NCI-H1930 (cell line): ENCODE data around the gene ST6GALNAC3.

Experiments used
- DNase-seq, 2 experiments: peaks; one replicate each; lab custom pipeline; 2025; lab: John Stamatoyannopoulos, UW

Gene ST6GALNAC3

DNA sequence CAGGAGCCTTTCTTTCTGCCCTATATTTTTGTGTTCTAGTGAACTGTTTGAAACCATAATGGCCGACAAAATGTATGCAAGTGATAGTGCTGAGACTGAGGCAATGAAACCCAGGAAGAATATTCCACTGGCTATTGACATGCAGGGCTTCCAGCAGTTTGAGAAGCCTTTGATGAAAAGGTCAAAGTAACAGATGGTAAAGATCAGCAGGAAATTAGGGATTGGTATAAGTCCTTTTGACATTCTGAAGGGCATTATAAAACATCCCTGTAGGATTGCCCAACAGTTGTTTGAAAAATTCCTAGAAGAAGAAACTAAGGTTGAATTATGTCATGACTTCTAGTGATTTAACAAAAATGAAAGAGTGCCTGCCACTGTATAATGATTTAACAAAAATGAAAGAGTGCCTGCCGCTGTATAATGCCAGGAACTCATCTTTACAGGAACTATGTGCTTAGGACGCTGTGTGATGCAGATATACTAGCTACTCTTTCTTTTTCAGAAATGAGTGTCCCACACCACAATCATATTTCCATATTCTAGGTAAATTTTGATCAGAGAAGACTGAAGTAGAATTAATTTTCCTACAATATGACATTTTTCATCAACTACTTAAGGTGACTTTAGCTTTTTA is 508.8 kb downstream of the ST6GALNAC3 start:
- no peak for DNase-seq

DNA sequence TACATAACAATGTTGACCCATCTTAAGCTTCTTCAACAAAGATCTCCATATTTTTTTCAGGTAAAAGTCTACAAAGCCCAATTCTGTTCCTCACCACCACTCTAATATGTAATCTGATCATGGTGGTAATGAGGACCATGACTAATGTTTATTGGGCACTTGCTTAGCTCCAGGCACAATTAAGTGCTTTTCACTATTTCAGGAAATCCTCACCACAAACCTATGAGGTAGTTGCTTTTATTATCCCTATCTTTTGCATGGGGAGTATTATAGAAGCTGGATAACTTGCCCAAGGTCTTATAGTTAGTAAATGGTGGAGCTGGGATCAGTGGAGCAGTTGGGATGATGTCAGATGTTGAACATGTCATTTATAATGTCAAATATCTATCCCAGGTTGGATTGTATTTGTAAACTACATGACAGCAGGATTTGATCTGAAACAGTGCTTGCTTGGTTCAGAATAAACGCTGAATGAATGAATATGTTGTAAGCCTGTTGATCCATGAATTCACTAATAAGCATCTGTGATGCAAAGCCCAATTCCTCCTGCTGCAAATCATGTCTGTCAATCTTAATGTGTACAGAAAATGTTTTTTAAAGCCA is 509.4 kb downstream of the ST6GALNAC3 start:
- DNase-seq = no peak

DNA sequence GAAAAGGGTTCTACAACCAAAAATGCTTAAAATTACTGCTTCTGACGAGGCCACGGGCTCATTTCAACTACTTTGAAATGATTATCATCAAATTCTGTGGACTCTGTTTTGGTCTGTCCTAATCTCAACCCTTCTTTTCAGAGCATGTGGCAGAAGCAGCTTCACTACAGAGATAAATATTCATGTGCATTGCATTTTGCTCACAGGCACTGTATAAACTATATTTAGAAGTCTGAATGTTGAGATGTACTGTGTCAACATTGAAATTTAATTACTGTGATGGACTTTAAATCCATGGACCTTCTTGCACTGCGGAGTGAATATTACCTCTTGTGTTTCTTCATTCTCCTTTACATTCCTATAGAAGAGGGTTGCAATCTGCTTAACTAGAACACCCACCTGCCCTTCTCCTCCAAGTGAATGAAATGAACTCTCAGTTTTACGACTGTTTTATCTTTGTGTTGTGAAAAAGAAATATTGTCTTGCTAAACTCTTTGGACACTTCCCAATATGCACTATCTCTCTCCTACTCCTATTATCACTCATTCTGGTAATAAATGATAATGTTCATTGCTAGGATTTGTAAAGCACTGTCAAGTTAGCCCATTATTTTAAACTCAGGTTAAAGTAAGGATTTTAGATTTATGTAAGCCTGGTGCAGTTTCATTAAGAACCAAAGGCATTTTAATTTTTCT is 511.6 kb downstream of the ST6GALNAC3 start:
- DNase-seq = no peak

DNA sequence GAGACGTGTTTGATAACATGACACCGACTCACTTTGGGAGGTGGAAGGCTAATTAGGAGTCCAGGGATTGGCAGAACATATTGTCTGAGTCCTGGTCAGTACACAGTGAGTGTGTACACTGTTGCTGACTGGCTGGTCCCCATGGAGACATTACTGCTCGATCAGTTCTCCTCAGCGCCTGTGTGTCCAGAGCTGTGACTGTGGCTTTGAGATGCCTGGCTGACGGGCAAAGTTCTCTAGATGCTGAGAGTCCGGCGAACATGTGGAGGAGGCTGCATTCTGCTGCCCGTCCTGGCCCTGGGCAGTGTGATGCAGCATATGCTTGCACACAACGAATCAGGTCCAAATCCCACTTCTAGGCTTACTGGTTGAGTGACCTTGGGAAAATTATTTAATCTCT is 512.7 kb downstream of the ST6GALNAC3 start:
- DNase-seq = peak in 1 of 2 experiments; percentile 53

DNA sequence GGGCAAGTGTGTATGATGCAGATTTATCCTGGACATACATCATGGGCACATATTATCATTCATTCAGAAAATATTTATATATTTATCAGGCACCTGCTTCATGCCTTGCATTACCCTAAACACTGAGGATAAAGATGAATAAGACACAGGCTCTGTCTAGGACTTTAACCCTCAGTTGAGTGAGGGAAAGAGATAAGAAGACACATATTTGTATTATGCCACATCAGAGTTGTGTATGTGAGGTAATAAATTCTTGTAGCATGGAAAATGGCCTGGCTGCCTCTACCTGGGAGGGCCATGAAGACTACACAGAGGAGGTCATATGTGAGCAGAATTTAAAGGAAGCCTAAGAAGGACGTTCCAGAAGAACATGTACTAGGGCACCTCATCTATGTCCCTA is 516.9 kb downstream of the ST6GALNAC3 start:
- DNase-seq = no peak

DNA sequence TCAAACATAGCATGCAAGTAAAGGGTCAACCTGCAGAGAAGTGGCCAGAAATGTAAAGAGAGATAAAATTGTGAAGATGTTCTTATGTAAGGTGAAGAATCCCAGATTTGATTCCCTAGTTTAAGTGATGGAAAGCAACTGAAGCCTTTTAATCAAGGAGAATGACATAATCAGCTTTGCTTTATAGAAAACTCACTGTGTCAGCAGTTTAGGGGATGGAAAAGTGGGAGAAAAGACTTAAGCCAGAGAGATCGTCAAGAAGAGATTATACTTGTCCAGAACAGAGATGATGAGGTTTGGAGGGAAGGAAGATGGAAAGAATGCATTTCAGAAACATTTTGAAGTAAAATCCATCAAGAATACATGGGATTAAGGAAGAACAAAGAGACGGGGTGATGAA is 517.4 kb downstream of the ST6GALNAC3 start:
- DNase-seq = no peak

DNA sequence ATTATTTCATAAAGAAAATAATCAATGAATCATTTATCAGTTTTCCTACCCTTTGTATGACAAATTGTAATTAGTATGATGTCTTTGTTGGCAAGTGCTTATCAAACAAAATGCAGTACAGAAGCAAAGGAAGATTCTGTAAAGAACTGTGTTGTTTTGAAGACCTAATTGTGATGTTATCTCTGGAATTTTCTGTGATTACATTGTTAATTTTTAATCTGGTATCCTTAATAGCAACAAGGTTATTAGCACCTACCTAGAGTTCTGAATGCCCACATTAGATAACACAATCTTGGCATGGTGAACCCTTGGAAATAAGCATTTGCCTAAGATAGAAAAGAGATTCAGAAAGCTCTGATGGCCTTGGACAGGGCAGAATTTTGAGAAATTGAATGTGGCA is 518.6 kb downstream of the ST6GALNAC3 start:
- no peak for DNase-seq

- DNase-seq = no peak
Measured at GRCh38 chr1:76593618-76594017, 519.1 kb downstream of the ST6GALNAC3 start.

- no peak for DNase-seq
Measured at GRCh38 chr1:76595024-76595423, 520.5 kb downstream of the ST6GALNAC3 start.

GRCh38 chr1:76601465-76601864 is 526.9 kb downstream of the ST6GALNAC3 start:
- DNase-seq = no peak

- no peak for DNase-seq
Measured at GRCh38 chr1:76607717-76608116, 533.2 kb downstream of the ST6GALNAC3 start.

- no peak for DNase-seq
Measured at GRCh38 chr1:76611770-76612445, 537.4 kb downstream of the ST6GALNAC3 start.

DNA sequence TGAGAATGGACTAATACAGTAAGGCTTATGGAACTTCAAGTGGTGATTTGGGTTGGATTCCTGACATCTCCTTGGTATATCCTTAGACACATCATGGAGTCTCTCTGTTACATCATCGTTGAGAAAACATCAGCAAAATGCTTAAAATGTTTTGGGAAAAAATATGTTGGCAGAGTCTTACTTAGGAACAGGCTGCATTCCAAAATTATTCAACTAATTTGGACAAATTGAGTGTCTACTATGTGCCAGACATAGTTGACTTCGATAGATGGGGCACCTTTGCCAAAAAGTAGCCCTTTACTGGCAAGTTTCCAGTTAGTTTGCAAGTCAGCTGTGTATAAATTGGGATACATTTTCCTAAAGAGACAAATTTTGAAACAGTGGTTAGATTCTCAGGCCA is 539.3 kb downstream of the ST6GALNAC3 start:
- DNase-seq = no peak

DNA sequence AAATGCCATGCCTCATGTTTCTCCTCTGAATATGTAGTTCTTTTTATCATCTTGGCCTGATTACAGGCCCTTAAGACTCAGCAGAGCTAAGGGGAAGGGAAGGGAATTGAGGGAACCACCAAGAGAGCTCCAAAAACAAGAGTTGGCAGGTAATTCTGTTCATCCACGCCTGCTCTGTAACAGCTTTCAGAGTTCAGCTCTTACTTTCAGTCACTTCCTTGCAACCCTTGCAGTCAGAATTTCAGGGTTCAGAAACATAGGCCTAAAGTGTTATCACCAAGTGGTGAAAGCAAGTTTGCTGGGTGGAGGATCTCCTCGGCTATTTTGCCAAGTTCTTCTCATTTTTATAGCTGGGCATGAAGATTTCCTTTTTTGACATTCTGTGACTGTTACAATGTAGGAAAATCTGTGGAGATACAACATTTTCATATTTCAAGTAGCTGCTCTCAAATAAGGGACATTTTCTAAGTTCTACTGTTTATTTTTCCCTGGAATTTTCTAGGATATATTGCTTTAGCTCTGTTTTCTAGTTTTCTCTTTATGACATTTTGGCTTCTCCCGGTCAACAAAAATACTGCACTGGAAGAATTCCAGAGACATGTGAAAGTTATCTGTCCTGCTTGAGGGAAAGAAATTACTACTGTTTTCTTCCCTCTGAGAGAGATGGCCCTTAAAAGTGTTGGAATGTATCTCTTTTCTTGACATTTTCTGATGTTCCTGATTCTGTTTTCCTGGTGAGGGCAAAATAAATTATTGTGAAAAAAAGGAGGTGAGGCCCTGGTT is 540.9 kb downstream of the ST6GALNAC3 start:
- DNase-seq = no peak

DNA sequence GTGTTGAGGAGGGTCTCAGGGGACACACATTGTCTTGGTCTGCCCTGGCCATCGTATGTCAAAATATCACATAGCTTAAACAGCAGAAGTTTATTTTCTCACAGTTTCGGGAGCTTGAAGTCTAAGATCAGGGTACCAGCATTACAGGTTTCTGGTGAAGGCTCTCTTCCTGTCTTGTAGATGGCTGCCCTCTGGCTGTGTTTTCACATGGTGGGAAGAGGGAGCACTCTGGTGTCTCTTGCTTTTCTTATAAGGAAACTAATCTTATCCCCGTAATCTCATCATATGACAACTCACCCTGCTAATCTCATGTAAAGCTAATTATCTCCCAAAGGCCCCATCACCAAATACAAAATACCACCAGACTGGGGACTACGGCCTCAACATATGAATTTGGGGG is 545.8 kb downstream of the ST6GALNAC3 start:
- no peak for DNase-seq

DNA sequence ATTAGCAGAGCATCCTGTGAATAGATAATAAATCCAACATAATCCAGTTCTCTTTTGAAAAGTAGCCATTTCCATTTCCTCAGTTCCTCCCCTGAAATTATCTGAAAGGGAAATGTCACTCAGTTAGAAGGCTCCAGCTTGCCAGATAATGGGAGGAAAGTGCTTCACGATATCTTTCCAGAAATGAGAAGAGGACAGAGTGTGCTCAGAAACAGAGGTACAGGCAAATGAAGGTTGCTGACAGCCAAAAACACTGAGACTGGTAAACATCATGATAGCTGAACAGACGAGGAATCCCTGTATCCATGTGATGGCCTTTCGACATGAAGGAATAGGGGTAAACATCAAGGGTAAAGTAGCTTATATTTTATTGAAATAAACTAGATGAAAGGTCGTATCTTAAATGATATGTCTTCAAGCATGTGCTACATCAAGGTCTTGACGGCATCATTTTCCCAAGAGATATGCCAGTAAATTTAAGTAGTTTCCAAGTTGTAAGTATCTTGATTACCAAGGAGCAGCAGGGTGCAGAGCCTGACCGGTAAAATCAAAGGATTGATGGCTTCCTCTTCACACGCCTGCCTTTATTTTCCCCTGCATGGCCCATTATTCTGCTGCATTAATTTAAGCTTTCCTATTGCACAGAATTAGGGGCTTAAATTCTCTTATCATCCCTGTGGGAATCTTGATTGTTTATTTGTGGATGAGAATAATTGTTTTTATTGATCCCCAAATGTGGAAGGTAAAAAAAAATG is 548.4 kb downstream of the ST6GALNAC3 start:
- no peak for DNase-seq

DNA sequence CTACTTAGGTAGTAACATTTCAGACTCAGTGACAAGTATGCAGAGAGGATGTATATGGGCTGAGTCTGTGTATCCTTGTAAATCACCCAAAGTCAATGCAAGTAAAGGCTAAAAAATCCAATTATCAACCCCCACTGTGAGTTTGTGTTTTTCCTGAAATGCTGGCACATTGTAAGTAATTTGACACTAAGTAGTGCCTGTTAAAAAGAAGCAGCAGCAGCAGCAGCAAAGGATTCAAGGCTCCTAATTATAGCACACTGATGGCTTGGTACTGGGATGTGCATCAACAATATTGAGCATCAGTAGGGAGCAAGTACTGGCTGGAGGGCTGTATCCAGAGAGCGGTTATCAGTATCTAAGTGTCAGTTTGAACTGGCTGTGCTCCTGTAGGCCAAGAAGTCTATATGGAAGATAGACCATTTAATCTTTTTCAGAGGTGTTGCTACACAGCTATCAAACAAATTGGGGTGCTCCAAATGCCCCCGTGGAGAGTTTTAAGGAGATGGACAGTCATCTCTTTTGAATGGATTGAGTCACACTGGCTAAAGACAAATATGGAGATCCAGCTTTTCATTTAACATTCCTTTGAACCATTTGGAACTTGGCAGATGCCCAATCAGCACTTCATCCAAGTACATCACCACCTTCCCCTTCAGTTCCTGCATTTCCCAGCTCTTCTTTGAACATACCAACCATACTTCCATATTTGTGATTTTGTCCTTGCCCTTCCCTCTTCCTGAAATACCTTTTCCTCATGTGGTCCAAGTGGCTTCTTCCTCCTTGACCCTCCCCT is 551.5 kb downstream of the ST6GALNAC3 start:
- DNase-seq = no peak

DNA sequence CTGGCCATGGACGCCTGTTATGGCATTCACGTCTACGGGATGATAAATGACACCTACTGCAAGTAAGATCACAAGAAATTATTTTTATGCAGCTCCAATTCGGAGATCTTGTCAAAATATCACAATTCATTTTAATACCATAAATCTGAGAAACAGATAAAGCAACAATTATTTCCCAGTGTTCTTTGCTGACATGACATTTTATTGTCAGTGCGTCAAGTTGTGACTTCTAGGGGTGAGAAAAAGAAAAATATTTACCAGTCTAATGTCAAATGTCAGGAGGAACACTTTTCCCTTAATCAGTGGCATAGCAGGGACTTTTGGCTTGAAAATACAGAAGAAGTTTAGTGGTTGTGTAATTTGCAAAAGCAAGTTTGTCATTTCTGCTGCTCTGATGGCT is 553.0 kb downstream of the ST6GALNAC3 start:
- DNase-seq = no peak

GRCh38 chr1:76627901-76628300 is 553.4 kb downstream of the ST6GALNAC3 start:
- no peak for DNase-seq

DNA sequence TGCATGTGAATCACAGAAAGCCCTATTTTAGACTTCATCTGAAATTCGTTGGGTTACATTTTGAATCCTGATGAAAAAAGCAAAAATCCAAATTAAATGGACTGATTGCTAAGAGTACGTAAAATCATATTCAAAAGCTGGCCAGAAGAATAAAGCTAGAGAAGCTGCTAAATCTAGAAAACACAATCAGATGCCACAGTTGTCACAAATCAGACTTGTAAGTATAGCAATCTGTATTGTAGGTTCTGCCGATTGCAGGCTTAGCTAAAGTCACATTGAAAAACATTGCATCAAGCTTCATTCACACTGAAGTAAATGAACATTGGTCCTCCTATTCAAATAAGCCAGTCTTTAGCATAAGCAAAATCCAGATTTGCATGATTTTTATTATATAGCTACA is 557.6 kb downstream of the ST6GALNAC3 start:
- no peak for DNase-seq

DNA sequence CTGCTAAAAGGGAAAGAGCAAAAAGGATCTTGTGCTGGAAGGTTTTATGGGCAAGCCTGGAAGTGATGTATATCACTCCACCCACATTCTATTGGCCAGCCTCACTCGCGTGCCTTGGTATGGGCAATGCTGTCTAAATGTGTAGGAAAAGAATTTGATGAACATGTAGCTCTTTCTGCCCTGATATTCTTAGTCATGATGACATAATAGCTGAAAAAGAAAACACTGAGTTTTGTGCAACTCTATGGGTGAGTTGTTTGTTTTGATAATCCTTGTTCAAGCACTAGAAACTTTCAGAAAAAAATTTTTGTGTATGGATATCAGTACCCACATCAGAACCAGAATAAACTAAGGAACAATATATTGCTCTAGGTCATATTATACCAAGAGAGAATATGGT is 561.2 kb downstream of the ST6GALNAC3 start:
- DNase-seq = no peak
